Mucosa of rectum (tissue), 2 donors: Measurements from ENCODE around the gene PPP2R5D.
A peak's percentile ranks its signal among the peaks of the same experiment; 100 is the strongest.
"Not testable (repeated sequence)": the region's sequence is repeated elsewhere in the genome, so short reads cannot be mapped to it uniquely, and the experiment has no call there.

Source experiments
- H3K27ac ChIP-seq, 2 donors: one replicate each; pipeline ENCODE4 v1.7.0; 2013; ENCODE audit warnings: inconsistent platforms in 2 of 2, low read depth in 2 of 2, low read length in 2 of 2
- H3K27me3 ChIP-seq, 2 donors: one replicate each; pipeline ENCODE4 v1.7.0; 2013; ENCODE audit warnings: low read length in 2 of 2; ENCODE audit not compliant: control insufficient read depth in 2 of 2, insufficient read depth in 2 of 2
- H3K36me3 ChIP-seq, 2 donors: one replicate each; pipeline ENCODE4 v1.7.0; 2013; ENCODE audit warnings: low read length in 2 of 2; ENCODE audit not compliant: control insufficient read depth in 2 of 2, insufficient read depth in 2 of 2
- H3K4me1 ChIP-seq, 2 donors: one replicate each; pipeline ENCODE4 v1.7.0; 2013; ENCODE audit warnings: low read length in 2 of 2, mild to moderate bottlenecking in 1 of 2; ENCODE audit not compliant: control insufficient read depth in 2 of 2, insufficient read depth in 2 of 2
- H3K4me3 ChIP-seq, 2 donors: one replicate each; pipeline ENCODE4 v1.7.0; 2013; ENCODE audit warnings: low read length in 2 of 2
- H3K9ac ChIP-seq, 2 donors: one replicate each; pipeline ENCODE4 v1.7.0; 2013; ENCODE audit warnings: low read length in 2 of 2, low read depth in 1 of 2, mild to moderate bottlenecking in 1 of 2
- H3K9me3 ChIP-seq, 2 donors: one replicate each; pipeline ENCODE4 v1.7.0; 2013; ENCODE audit warnings: low read length in 2 of 2; ENCODE audit not compliant: control insufficient read depth in 2 of 2
- donor health status: healthy.
- donor health status: Normal muscosa, but diverticular disease.

PPP2R5D gene

GRCh38 chr6:42988486-42989020 is 4.2 kb downstream of the PPP2R5D start:
- Histone ChIP-seq H3K36me3 (peaks cover 13 to 14% of the 10 kb centered on the region in 2 donors), H3K27me3 (no peaks in the 10 kb centered on the region), H3K4me1 (peaks cover 21 to 27% of the 10 kb centered on the region in 2 donors), H3K4me3 (no peak overlapping the region), H3K9ac (no peak overlapping the region), H3K27ac (no peak overlapping the region), H3K9me3 (no peaks in the 10 kb centered on the region)

DNA sequence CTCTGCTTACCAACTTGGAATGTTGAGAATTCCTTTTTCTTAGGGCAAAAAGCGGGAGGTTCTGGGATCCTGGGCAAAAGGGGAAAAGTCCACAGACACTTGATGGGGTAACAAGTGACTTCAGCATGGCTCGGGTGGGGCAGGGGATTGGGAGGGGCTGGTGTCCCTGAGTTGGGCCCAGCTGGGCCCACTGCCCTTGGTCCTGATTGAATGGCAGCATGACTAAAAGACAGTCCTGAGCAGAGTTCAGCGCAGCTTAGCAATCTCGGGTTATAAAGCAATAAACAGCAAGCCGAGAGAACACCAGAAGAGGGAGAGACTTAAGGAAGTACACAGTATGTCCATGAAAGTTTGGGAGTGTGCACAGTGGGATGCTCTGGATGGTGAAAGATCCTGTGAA is 5.6 kb downstream of the PPP2R5D start:
- Histone ChIP-seq H3K4me3 (no peak overlapping the region), H3K9me3 (no peaks in the 10 kb centered on the region), H3K4me1 (peaks cover 17 to 22% of the 10 kb centered on the region in 2 donors), H3K36me3 (peaks cover 13 to 14% of the 10 kb centered on the region in 2 donors), H3K9ac (no peak overlapping the region), H3K27ac (peak overlapping the region; percentile 56 to 70), H3K27me3 (no peaks in the 10 kb centered on the region)

DNA sequence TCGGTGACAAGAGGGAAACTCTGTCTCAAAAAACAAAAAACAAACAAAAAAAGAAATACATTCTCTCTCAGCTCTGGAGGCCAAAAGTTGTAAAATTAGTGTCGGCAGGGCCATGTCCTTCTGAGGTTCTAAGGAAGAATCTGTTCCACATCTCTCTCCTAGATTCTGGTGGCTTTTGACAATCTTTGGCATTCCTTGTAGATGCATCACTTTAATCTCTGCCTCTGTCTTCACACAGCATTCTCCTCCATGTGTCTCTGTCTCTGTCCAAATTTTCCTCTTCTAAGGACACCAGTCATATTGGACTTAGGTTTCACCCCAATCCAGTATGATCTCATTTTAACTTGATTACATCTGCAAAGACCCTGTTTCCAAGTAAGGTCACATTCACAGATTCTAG is 9.1 kb downstream of the PPP2R5D start:
- Histone ChIP-seq H3K36me3 (peaks cover 13 to 14% of the 10 kb centered on the region in 2 donors), H3K9me3 (no peaks in the 10 kb centered on the region), H3K4me1 (peaks cover 5 to 7% of the 10 kb centered on the region in 2 donors), H3K9ac (no peak overlapping the region), H3K27me3 (no peaks in the 10 kb centered on the region), H3K4me3 (no peak overlapping the region), H3K27ac (no peak overlapping the region)

DNA sequence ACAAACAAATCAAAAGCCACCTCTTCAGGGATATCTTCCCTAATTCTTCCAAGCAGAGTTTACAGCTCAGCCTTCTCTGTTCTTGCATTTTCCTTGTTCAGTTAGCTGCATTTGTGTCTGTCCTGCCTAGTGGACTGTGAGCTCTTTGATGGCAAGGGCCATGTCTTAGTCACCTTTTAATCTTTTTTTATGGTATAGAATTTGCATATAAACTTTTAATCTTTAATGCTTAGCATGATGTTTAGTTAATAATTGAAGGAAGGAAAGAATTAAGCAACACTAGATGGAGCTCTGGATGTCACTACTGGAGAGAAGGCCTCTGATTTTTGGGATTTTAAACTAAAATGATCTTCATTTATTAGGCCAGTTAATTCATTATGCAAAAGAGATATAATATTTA is 12.1 kb downstream of the PPP2R5D start:
- H3K27ac ChIP-seq = no peak overlapping the region
- no peak overlapping the region for H3K9ac ChIP-seq
- no peaks in the 10 kb centered on the region for H3K4me1 ChIP-seq
- peaks cover 4 to 9% of the 10 kb centered on the region in 2 donors for H3K36me3 ChIP-seq
- H3K4me3 ChIP-seq = no peak overlapping the region
- H3K27me3 ChIP-seq = no peaks in the 10 kb centered on the region
- H3K9me3 ChIP-seq = no peaks in the 10 kb centered on the region

GRCh38 chr6:42998205-42998604 is 13.8 kb downstream of the PPP2R5D start:
- not testable (repeated sequence) for H3K4me3 ChIP-seq, H3K9ac ChIP-seq, H3K9me3 ChIP-seq, H3K27ac ChIP-seq, H3K36me3 ChIP-seq, H3K4me1 ChIP-seq, H3K27me3 ChIP-seq

DNA sequence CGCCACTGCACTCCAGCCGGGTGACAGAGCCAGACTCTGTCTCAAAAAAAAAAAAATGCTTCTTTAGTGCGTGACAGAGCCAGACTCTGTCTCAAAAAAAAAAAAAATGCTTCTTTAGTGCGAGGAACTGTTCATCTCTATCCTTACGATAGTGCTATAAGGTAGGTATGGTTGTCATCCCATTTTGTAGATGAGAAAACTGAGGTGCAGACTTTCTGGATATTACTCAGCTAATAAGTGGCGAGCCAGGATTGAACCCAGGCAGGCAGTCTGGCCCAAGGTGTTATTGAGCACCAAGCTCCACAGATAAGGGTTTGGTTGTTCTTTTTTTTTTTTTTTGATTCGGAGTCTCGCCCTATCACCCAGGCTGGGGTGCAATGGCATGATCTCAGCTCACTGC is 17.5 kb downstream of the PPP2R5D start:
- no peaks in the 10 kb centered on the region for H3K27me3 ChIP-seq
- H3K9ac ChIP-seq = no peak overlapping the region
- no peak overlapping the region for H3K4me3 ChIP-seq
- H3K9me3 ChIP-seq = no peaks in the 10 kb centered on the region
- no peaks in the 10 kb centered on the region for H3K4me1 ChIP-seq
- no peak overlapping the region for H3K27ac ChIP-seq
- H3K36me3 ChIP-seq = peaks cover 7 to 16% of the 10 kb centered on the region in 2 donors

- H3K4me1 ChIP-seq = no peaks in the 10 kb centered on the region
- H3K27ac ChIP-seq = no peak overlapping the region
- H3K27me3 ChIP-seq = no peaks in the 10 kb centered on the region
- peaks cover 39 to 49% of the 10 kb centered on the region in 2 donors for H3K36me3 ChIP-seq
- no peak overlapping the region for H3K4me3 ChIP-seq
- no peak overlapping the region for H3K9ac ChIP-seq
- no peaks in the 10 kb centered on the region for H3K9me3 ChIP-seq
Observed at GRCh38 chr6:43005844-43006243, 21.5 kb downstream of the PPP2R5D start.

- Histone ChIP-seq H3K36me3 (peaks cover 43 to 53% of the 10 kb centered on the region in 2 donors), H3K9me3 (no peaks in the 10 kb centered on the region), H3K27ac (no peak overlapping the region), H3K4me1 (no peaks in the 10 kb centered on the region), H3K9ac (no peak overlapping the region), H3K4me3 (no peak overlapping the region), H3K27me3 (no peaks in the 10 kb centered on the region)
Observed at GRCh38 chr6:43006251-43006650, 21.9 kb downstream of the PPP2R5D start.

DNA sequence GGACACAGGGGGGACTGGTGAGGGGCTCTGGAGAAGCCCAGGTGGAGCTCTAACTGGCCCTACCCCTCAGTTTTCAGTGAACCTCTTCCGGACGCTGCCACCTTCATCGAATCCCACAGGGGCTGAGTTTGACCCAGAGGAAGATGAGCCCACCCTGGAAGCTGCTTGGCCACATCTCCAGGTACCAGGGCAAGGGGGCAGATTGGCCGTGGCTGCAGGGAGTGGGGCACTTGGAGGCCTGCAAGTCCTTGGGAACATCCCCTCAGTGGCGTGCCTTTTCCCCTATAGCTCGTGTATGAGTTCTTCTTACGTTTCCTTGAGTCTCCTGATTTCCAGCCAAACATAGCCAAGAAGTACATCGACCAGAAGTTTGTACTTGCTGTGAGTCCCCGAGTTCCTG is 22.8 kb downstream of the PPP2R5D start:
- Histone ChIP-seq H3K4me3 (no peak overlapping the region), H3K27ac (no peak overlapping the region), H3K27me3 (no peaks in the 10 kb centered on the region), H3K36me3 (peaks cover 49 to 61% of the 10 kb centered on the region in 2 donors), H3K9me3 (no peaks in the 10 kb centered on the region), H3K9ac (no peak overlapping the region), H3K4me1 (peaks cover 0 to under 1% of the 10 kb centered on the region in 2 donors)

- Histone ChIP-seq H3K36me3 (peaks cover 49 to 61% of the 10 kb centered on the region in 2 donors), H3K9me3 (no peaks in the 10 kb centered on the region), H3K9ac (no peak overlapping the region), H3K27ac (no peak overlapping the region), H3K27me3 (no peaks in the 10 kb centered on the region), H3K4me1 (peaks cover 7 to 11% of the 10 kb centered on the region in 2 donors), H3K4me3 (no peak overlapping the region)
Observed at GRCh38 chr6:43009124-43009523, 24.8 kb downstream of the PPP2R5D start.

DNA sequence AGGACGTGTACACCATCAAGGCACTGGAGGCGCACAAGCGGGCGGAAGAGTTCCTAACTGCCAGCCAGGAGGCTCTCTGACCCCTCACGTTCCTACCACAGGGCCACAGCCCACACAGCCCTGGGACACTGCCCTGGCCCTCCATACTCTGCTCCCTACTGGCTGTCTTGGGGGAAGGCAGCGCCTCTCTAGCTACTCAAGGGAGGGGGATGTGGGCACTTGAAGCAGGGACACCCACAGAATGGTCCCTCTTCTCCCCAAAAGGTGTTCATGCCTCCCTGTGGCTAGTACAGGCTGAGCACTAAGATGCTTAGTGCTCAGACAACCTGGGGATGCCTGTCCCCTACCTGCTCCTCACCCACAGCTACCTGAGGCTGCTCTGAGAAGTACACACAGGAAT is 26.8 kb downstream of the PPP2R5D start:
- H3K9me3 ChIP-seq = no peaks in the 10 kb centered on the region
- H3K27me3 ChIP-seq = no peaks in the 10 kb centered on the region
- no peak overlapping the region for H3K9ac ChIP-seq
- no peak overlapping the region for H3K27ac ChIP-seq
- peaks cover 17 to 20% of the 10 kb centered on the region in 2 donors for H3K4me1 ChIP-seq
- H3K4me3 ChIP-seq = no peak overlapping the region
- H3K36me3 ChIP-seq = peaks cover 46 to 57% of the 10 kb centered on the region in 2 donors
